Panc1 (cell line): ENCODE results near the gene ARHGAP6. TPM values are rescaled to one million over a fixed set of nuclear protein-coding genes. Genes with fewer than 3 reads are reported as not detected.

ENCODE experiments used
- ATAC-seq: fragments of 200-7000 bp; cut with Tn5 transposase; 2 replicates; pipeline ENCODE4 v1.9.1; 2020; ENCODE audit warnings: mild to moderate bottlenecking, moderate library complexity
- BruUV-seq: library from RNA; stranded (reverse); fragments of 400-500 nt; replicated peaks from 2 replicates; lab custom pipeline; 2021; lab: Mats Ljungman, UMichigan
- CTCF ChIA-PET: fragments of 300-600 bp; sonication (Branson Sonifier 250); formaldehyde crosslinking; loops from one replicate; lab custom pipeline; 2022; ENCODE audit warnings: antibody characterized with exemption; lab: Charles Lee
- POLR2A ChIA-PET: fragments of 300-600 bp; sonication (Branson Sonifier 250); formaldehyde crosslinking; loops from one replicate; lab custom pipeline; 2022; ENCODE audit warnings: antibody characterized with exemption; lab: Charles Lee
- DNase-seq: peaks from one replicate; pipeline ENCODE4 v3.0.0-alpha.2; 2010; ENCODE audit warnings: low read depth, low spot score
- H3K27ac ChIP-seq: 2 replicates; pipeline ENCODE4 v1.5.1; 2011; ENCODE audit warnings: mild to moderate bottlenecking, low read length, inconsistent platforms
- H3K27me3 ChIP-seq: fragments of 200-500 bp; sonication (Bioruptor generic); 2 replicates; pipeline ENCODE4 v1.6.0; 2014; ENCODE audit warnings: low read length, inconsistent platforms; ENCODE audit not compliant: control insufficient read depth, insufficient read depth
- H3K36me3 ChIP-seq: fragments of 200-500 bp; sonication (Bioruptor generic); 2 replicates; pipeline ENCODE4 v1.5.1; 2014; ENCODE audit warnings: inconsistent platforms, mild to moderate bottlenecking, low read length, moderate library complexity; ENCODE audit not compliant: control insufficient read depth, insufficient read depth
- H3K4me1 ChIP-seq: 2 replicates; pipeline ENCODE4 v1.5.1; 2011; ENCODE audit warnings: inconsistent platforms, mild to moderate bottlenecking, low read length, moderate library complexity; ENCODE audit not compliant: control insufficient read depth, insufficient read depth
- H3K4me3 ChIP-seq, 2 experiments: 2 replicates each; pipeline ENCODE4 v1.5.1; 2011 to 2012; ENCODE audit warnings: low read depth in 2 of 2, low read length in 2 of 2, mild to moderate bottlenecking in 2 of 2, inconsistent platforms in 1 of 2, moderate library complexity in 1 of 2
- H3K9me3 ChIP-seq: fragments of 200-500 bp; sonication (Bioruptor generic); 2 replicates; pipeline ENCODE4 v1.5.1; 2014; ENCODE audit warnings: low read depth, mild to moderate bottlenecking, inconsistent platforms, low read length, moderate library complexity; ENCODE audit not compliant: control insufficient read depth, insufficient read depth
- POLR2AphosphoS5 ChIP-seq: IDR thresholded peaks from 2 replicates; pipeline ENCODE4 v1.6.1; 2012; ENCODE audit warnings: mild to moderate bottlenecking, low read depth, low read length, moderate library complexity
- SIN3A ChIP-seq: IDR thresholded peaks from 2 replicates; pipeline ENCODE4 v1.6.1; 2012; ENCODE audit warnings: low read depth, mild to moderate bottlenecking, low read length, moderate library complexity, borderline replicate concordance; ENCODE audit not compliant: insufficient read depth
- TCF7L2 ChIP-seq: IDR thresholded peaks from 2 replicates; pipeline ENCODE4 v1.6.1; 2011; ENCODE audit warnings: mild to moderate bottlenecking, low read depth, low read length, inconsistent platforms
- in situ Hi-C: cut with HindIII; loops from 2 replicates; pipeline ENCODE4 v1.10.0; 2016; ENCODE audit warnings: low sequenced_read_pairs, low pct_unique_long_range_greater_than_20kb
- intact Hi-C: fragments of 100-400 bp; cut with micrococcal nuclease; formaldehyde crosslinking; loops from one replicate; pipeline ENCODE4 v1.10.0; 2022; ENCODE audit not compliant: unreplicated experiment
- total RNA-seq: library from RNA; stranded (reverse); gene quantifications from one replicate; pipeline ENCODE4 v1.2.1, GENCODE V29; 2021; ENCODE audit not compliant: unreplicated experiment
- TF ChIP-seq, protein P1 (sequence below): fragments of 450-650 bp; IDR thresholded peaks from 2 replicates; pipeline ENCODE4 v1.5.1; 2017; ENCODE audit warnings: mild to moderate bottlenecking
- TF ChIP-seq, protein P2 (sequence below), 2 experiments: IDR thresholded peaks; 2 replicates each; pipeline ENCODE4 v1.6.1; 2011 to 2012; ENCODE audit warnings: low read depth in 2 of 2, control low read depth in 1 of 2, low read length in 1 of 2, mild to moderate bottlenecking in 1 of 2, moderate library complexity in 1 of 2; ENCODE audit not compliant: insufficient read depth in 1 of 2

Gene ARHGAP6
- total RNA-seq, 1 experiment from 2014 or later: 0.13 TPM

DNA sequence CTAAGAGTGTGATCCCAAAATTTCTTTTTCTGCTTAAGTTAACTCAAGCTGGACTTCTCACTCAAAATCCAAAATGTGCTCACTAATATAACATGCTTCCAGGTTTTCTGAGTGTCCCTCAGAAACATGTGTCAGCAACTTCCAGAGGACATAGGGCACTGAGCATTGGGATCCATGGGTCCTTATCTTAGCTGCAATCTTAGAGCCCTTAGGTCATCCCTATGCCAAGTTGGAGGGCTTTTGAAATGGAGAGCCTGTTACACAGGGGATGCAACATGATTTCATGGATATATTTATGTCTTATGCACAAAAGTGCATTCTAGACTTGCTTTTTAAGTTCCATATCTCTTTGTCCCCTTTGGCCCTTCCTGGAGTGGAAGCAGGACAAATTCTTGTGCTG is 566.3 kb downstream of the ARHGAP6 start:
- in situ Hi-C loops: no loop called here
- Histone ChIP-seq H3K4me3 (no peak overlapping the region), H3K4me1 (no peaks in the 10 kb centered on the region), H3K27me3 (no peaks in the 10 kb centered on the region), H3K9me3 (no peaks in the 10 kb centered on the region), H3K27ac (no peak overlapping the region), H3K36me3 (no peaks in the 10 kb centered on the region)
- ATAC-seq (no peak), DNase-seq (no peak)
- POLR2A ChIA-PET: no interaction called here
- TF ChIP-seq SIN3A (no peak), POLR2AphosphoS5 (no peak), TCF7L2 (no peak)
- TF ChIP-seq, protein P1, sequence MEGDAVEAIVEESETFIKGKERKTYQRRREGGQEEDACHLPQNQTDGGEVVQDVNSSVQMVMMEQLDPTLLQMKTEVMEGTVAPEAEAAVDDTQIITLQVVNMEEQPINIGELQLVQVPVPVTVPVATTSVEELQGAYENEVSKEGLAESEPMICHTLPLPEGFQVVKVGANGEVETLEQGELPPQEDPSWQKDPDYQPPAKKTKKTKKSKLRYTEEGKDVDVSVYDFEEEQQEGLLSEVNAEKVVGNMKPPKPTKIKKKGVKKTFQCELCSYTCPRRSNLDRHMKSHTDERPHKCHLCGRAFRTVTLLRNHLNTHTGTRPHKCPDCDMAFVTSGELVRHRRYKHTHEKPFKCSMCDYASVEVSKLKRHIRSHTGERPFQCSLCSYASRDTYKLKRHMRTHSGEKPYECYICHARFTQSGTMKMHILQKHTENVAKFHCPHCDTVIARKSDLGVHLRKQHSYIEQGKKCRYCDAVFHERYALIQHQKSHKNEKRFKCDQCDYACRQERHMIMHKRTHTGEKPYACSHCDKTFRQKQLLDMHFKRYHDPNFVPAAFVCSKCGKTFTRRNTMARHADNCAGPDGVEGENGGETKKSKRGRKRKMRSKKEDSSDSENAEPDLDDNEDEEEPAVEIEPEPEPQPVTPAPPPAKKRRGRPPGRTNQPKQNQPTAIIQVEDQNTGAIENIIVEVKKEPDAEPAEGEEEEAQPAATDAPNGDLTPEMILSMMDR: no peak
- TF ChIP-seq, protein P2, sequence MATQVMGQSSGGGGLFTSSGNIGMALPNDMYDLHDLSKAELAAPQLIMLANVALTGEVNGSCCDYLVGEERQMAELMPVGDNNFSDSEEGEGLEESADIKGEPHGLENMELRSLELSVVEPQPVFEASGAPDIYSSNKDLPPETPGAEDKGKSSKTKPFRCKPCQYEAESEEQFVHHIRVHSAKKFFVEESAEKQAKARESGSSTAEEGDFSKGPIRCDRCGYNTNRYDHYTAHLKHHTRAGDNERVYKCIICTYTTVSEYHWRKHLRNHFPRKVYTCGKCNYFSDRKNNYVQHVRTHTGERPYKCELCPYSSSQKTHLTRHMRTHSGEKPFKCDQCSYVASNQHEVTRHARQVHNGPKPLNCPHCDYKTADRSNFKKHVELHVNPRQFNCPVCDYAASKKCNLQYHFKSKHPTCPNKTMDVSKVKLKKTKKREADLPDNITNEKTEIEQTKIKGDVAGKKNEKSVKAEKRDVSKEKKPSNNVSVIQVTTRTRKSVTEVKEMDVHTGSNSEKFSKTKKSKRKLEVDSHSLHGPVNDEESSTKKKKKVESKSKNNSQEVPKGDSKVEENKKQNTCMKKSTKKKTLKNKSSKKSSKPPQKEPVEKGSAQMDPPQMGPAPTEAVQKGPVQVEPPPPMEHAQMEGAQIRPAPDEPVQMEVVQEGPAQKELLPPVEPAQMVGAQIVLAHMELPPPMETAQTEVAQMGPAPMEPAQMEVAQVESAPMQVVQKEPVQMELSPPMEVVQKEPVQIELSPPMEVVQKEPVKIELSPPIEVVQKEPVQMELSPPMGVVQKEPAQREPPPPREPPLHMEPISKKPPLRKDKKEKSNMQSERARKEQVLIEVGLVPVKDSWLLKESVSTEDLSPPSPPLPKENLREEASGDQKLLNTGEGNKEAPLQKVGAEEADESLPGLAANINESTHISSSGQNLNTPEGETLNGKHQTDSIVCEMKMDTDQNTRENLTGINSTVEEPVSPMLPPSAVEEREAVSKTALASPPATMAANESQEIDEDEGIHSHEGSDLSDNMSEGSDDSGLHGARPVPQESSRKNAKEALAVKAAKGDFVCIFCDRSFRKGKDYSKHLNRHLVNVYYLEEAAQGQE (IDR thresholded peaks at IDR 0.05; ENCODE audit: insufficient read depth in 1 of 2, low read depth in 2 of 2, low read length in 1 of 2): no peak
- CTCF ChIA-PET: no interaction called here
- no TSS peak for BruUV-seq
- intact Hi-C loops: no loop called here

DNA sequence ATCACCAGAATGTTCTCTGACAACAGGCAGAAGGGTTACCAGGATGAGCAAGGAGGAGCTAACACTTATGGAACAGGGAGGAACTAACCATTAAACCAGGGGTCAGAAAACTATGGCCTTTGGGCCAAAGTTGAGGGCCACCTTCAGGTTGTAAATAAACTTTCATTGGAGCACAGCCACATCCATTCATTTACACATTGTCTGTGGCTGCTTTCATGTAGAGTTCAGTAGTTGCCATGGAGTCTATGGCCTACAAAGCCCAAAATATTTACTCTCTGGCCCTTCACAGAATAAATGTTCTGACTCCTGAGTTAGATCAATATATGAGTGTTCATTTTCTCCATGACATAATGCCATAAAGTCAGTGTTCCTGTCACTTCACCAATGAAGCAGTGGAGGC is 567.8 kb downstream of the ARHGAP6 start:
- BruUV-seq: no TSS peak
- in situ Hi-C loops: no loop called here
- Histone ChIP-seq H3K36me3 (no peaks in the 10 kb centered on the region), H3K9me3 (no peaks in the 10 kb centered on the region), H3K27ac (no peak overlapping the region), H3K27me3 (no peaks in the 10 kb centered on the region), H3K4me1 (no peaks in the 10 kb centered on the region), H3K4me3 (no peak overlapping the region)
- intact Hi-C loops: no loop called here
- DNase-seq (no peak), ATAC-seq (no peak)
- ChIA-PET POLR2A (no interaction called here), CTCF (interaction anchor here (0.6 kb wide), 1 partner anchor 907 kb away, joined by 4 read pairs; no protein-coding TSS in a partner anchor)
- TF ChIP-seq, protein P2 (IDR thresholded peaks at IDR 0.05; ENCODE audit: insufficient read depth in 1 of 2, low read depth in 2 of 2, low read length in 1 of 2): no peak
- TF ChIP-seq TCF7L2 (no peak), POLR2AphosphoS5 (no peak), SIN3A (no peak)
- TF ChIP-seq, protein P1: no peak
